ENCODE measurements around the gene IGFN1.

GRCh38 chr1:201277441-201277840 is 86.8 kb downstream of the IGFN1 start:
- TF ChIP-seq CTCF (IDR thresholded peaks at IDR 0.05) (no peak), EP300 (IDR thresholded peaks at IDR 0.05) (no peak), POLR2A (IDR thresholded peaks at IDR 0.05) (no peak)
